Activated T-helper 17 cell treated with anti-CD3 and anti-CD28 coated beads, Interleukin-2, amount 50 U/mL, for 72 hours (primary cell): Measurements from ENCODE around the gene MON1B. TPM values are rescaled to one million over a fixed set of nuclear protein-coding genes. Genes with fewer than 3 reads are reported as not detected.
"Not testable (repeated sequence)": the region's sequence is repeated elsewhere in the genome, so short reads cannot be mapped to it uniquely, and the experiment has no call there.

ENCODE experiments used
- ATAC-seq: fragments of 150-1000 bp; cut with Tn5 transposase; replicated peaks from 2 replicates; pipeline ENCODE4 v1.10.0; 2021; ENCODE audit warnings: mild to moderate bottlenecking, moderate library complexity
- H3K27ac Mint-ChIP-seq: one replicate; pipeline ENCODE4 v1.8.0; 2022; ENCODE audit warnings: mixed read lengths
- H3K27me3 Mint-ChIP-seq: one replicate; pipeline ENCODE4 v1.8.0; 2022; ENCODE audit warnings: mixed read lengths
- H3K36me3 Mint-ChIP-seq: one replicate; pipeline ENCODE4 v1.8.0; 2022; ENCODE audit warnings: low read depth, mild to moderate bottlenecking, mixed read lengths
- H3K4me1 Mint-ChIP-seq: one replicate; pipeline ENCODE4 v1.8.0; 2022; ENCODE audit warnings: mixed read lengths
- H3K4me3 Mint-ChIP-seq: one replicate; pipeline ENCODE4 v1.8.0; 2022; ENCODE audit warnings: mild to moderate bottlenecking, mixed read lengths
- H3K9me3 Mint-ChIP-seq: one replicate; pipeline ENCODE4 v1.8.0; 2022; ENCODE audit warnings: mixed read lengths
- total RNA-seq, 2 donors: library from RNA; stranded (reverse); gene quantifications; one replicate each; pipeline ENCODE4 v1.2.3, GENCODE V29; 2022

The MON1B gene
- 10 to 100 TPM; 62.8 to 71.3 TPM for total RNA-seq

GRCh38 chr16:77190478-77191258 is at the start of gene MON1B:
Gene MON1B, plus strand, starts transcription at chr16:77191190. Its CDS starts 296 bp downstream, at chr16:77191486.
- peaks cover 20% of the 10 kb centered on the region for H3K4me1 Mint-ChIP-seq
- peak; percentile 99 for ATAC-seq
- H3K4me3 Mint-ChIP-seq, result peak within 1 kb of the TSS; percentile 91
- H3K27ac Mint-ChIP-seq, result peak within 1 kb of the TSS; percentile 99
- H3K9me3 Mint-ChIP-seq, result no peaks in the 10 kb centered on the region
- no peaks in the 10 kb centered on the region for H3K27me3 Mint-ChIP-seq
- peaks cover 49% of the 10 kb centered on the region for H3K36me3 Mint-ChIP-seq

GRCh38 chr16:77143364-77143763 is 47.6 kb upstream of the MON1B start:
- no peaks in the 10 kb centered on the region for H3K36me3 Mint-ChIP-seq
- no peak overlapping the region for H3K4me3 Mint-ChIP-seq
- no peaks in the 10 kb centered on the region for H3K4me1 Mint-ChIP-seq
- H3K9me3 Mint-ChIP-seq, result peaks cover 7% of the 10 kb centered on the region
- H3K27me3 Mint-ChIP-seq, result peaks cover 15% of the 10 kb centered on the region
- no peak for ATAC-seq
- no peak overlapping the region for H3K27ac Mint-ChIP-seq

GRCh38 chr16:77148121-77148520 is 42.9 kb upstream of the MON1B start:
- no peak for ATAC-seq
- H3K27ac Mint-ChIP-seq, result no peak overlapping the region
- no peaks in the 10 kb centered on the region for H3K4me1 Mint-ChIP-seq
- H3K9me3 Mint-ChIP-seq, result peaks cover 7% of the 10 kb centered on the region
- H3K27me3 Mint-ChIP-seq, result peaks cover 34% of the 10 kb centered on the region
- H3K36me3 Mint-ChIP-seq, result no peaks in the 10 kb centered on the region
- no peak overlapping the region for H3K4me3 Mint-ChIP-seq

GRCh38 chr16:77157346-77158058 is 33.5 kb upstream of the MON1B start:
- H3K9me3 Mint-ChIP-seq, result no peaks in the 10 kb centered on the region
- H3K4me1 Mint-ChIP-seq, result no peaks in the 10 kb centered on the region
- H3K36me3 Mint-ChIP-seq, result no peaks in the 10 kb centered on the region
- ATAC-seq, result no peak
- peaks cover 33% of the 10 kb centered on the region for H3K27me3 Mint-ChIP-seq
- H3K27ac Mint-ChIP-seq, result no peak overlapping the region
- no peak overlapping the region for H3K4me3 Mint-ChIP-seq

- H3K36me3 Mint-ChIP-seq, result no peaks in the 10 kb centered on the region
- no peak overlapping the region for H3K4me3 Mint-ChIP-seq
- no peaks in the 10 kb centered on the region for H3K4me1 Mint-ChIP-seq
- no peak overlapping the region for H3K27ac Mint-ChIP-seq
- no peak for ATAC-seq
- H3K9me3 Mint-ChIP-seq, result no peaks in the 10 kb centered on the region
- peaks cover 30% of the 10 kb centered on the region for H3K27me3 Mint-ChIP-seq
These were observed 32.7 kb upstream of the MON1B start for GRCh38 chr16:77158293-77158692.

GRCh38 chr16:77165006-77165405 is 26.0 kb upstream of the MON1B start:
- no peak overlapping the region for H3K27ac Mint-ChIP-seq
- no peak for ATAC-seq
- peaks cover 37% of the 10 kb centered on the region for H3K27me3 Mint-ChIP-seq
- H3K9me3 Mint-ChIP-seq, result no peaks in the 10 kb centered on the region
- no peak overlapping the region for H3K4me3 Mint-ChIP-seq
- H3K36me3 Mint-ChIP-seq, result no peaks in the 10 kb centered on the region
- H3K4me1 Mint-ChIP-seq, result no peaks in the 10 kb centered on the region

- peaks cover 37% of the 10 kb centered on the region for H3K27me3 Mint-ChIP-seq
- H3K36me3 Mint-ChIP-seq, H3K27ac Mint-ChIP-seq, H3K9me3 Mint-ChIP-seq, ATAC-seq, H3K4me1 Mint-ChIP-seq, H3K4me3 Mint-ChIP-seq: not testable (repeated sequence)
These were observed 25.3 kb upstream of the MON1B start for GRCh38 chr16:77165536-77166236.

GRCh38 chr16:77166726-77167125 is 24.3 kb upstream of the MON1B start:
- Mint-ChIP-seq H3K4me3 (no peak overlapping the region), H3K36me3 (no peaks in the 10 kb centered on the region), H3K9me3 (no peaks in the 10 kb centered on the region), H3K27me3 (peaks cover 37% of the 10 kb centered on the region), H3K27ac (no peak overlapping the region), H3K4me1 (no peaks in the 10 kb centered on the region)
- ATAC-seq, result no peak

GRCh38 chr16:77168901-77169300 is 22.1 kb upstream of the MON1B start:
- no peak for ATAC-seq
- Mint-ChIP-seq H3K9me3 (no peaks in the 10 kb centered on the region), H3K4me3 (no peak overlapping the region), H3K4me1 (no peaks in the 10 kb centered on the region), H3K36me3 (no peaks in the 10 kb centered on the region), H3K27ac (no peak overlapping the region), H3K27me3 (peaks cover 36% of the 10 kb centered on the region)

- Mint-ChIP-seq H3K9me3 (no peaks in the 10 kb centered on the region), H3K27me3 (peaks cover 34% of the 10 kb centered on the region), H3K4me1 (no peaks in the 10 kb centered on the region), H3K36me3 (no peaks in the 10 kb centered on the region), H3K27ac (no peak overlapping the region), H3K4me3 (no peak overlapping the region)
- peak; percentile 71 for ATAC-seq
These were observed 21.2 kb upstream of the MON1B start for GRCh38 chr16:77169650-77170236.

GRCh38 chr16:77170805-77171204 is 20.2 kb upstream of the MON1B start:
- no peaks in the 10 kb centered on the region for H3K9me3 Mint-ChIP-seq
- peaks cover 37% of the 10 kb centered on the region for H3K27me3 Mint-ChIP-seq
- H3K27ac Mint-ChIP-seq, result no peak overlapping the region
- no peaks in the 10 kb centered on the region for H3K4me1 Mint-ChIP-seq
- ATAC-seq, result no peak
- H3K4me3 Mint-ChIP-seq, result no peak overlapping the region
- no peaks in the 10 kb centered on the region for H3K36me3 Mint-ChIP-seq

GRCh38 chr16:77171745-77172635 is 19.0 kb upstream of the MON1B start:
- no peaks in the 10 kb centered on the region for H3K9me3 Mint-ChIP-seq
- no peak overlapping the region for H3K27ac Mint-ChIP-seq
- peaks cover 40% of the 10 kb centered on the region for H3K27me3 Mint-ChIP-seq
- no peaks in the 10 kb centered on the region for H3K4me1 Mint-ChIP-seq
- no peaks in the 10 kb centered on the region for H3K36me3 Mint-ChIP-seq
- no peak overlapping the region for H3K4me3 Mint-ChIP-seq
- peak; percentile 49 for ATAC-seq

- no peaks in the 10 kb centered on the region for H3K4me1 Mint-ChIP-seq
- peaks cover 34% of the 10 kb centered on the region for H3K27me3 Mint-ChIP-seq
- H3K36me3 Mint-ChIP-seq, result no peaks in the 10 kb centered on the region
- H3K4me3 Mint-ChIP-seq, result no peak overlapping the region
- H3K9me3 Mint-ChIP-seq, result no peaks in the 10 kb centered on the region
- ATAC-seq, result no peak
- no peak overlapping the region for H3K27ac Mint-ChIP-seq
These were observed 18.0 kb upstream of the MON1B start for GRCh38 chr16:77172951-77173350.

- Mint-ChIP-seq H3K27ac (no peak overlapping the region), H3K27me3 (peaks cover 7% of the 10 kb centered on the region), H3K4me1 (no peaks in the 10 kb centered on the region), H3K9me3 (no peaks in the 10 kb centered on the region), H3K36me3 (no peaks in the 10 kb centered on the region), H3K4me3 (no peak overlapping the region)
- no peak for ATAC-seq
These were observed 7.9 kb upstream of the MON1B start for GRCh38 chr16:77183137-77183536.
